ENCODE results near the gene SETBP1. TPM values are rescaled to one million over a fixed set of nuclear protein-coding genes. Genes with fewer than 3 reads are reported as not detected.

Gene SETBP1
- total and polyA plus RNA-seq, 4 donors, result 23.1 to 39.8 (median 27.8) TPM

GRCh38 chr18:44823286-44823685 lies 142.6 kb downstream of the SETBP1 start:
- H3K4me1 ChIP-seq (ENCODE audit: control insufficient read depth, insufficient read depth, low read length), result peaks cover 8% of the 10 kb centered on the region

DNA sequence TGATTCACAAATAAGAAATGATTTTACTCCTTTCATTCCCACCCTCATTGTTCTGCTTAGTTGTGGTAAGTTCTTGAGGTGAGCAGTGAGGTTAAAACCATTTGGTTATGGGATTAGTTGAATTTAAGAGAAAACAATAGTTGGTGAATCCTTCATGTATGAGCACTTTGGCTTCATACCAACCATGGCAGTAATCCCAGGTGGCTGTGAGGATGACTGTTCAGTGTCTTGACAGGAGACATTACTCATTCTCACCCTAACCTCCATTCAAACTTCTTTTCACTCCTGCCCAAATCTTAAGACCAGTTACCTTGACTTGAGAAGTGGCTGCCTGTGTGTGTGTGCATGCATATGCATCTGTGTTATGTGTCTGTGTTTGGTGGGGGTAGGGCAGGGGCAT lies 143.1 kb downstream of the SETBP1 start:
- no peaks in the 10 kb centered on the region for H3K9me3 ChIP-seq (ENCODE audit: control insufficient read depth, insufficient read depth, low read length)
- H3K36me3 ChIP-seq (ENCODE audit: control insufficient read depth, insufficient read depth, low read length), result peaks cover 3% of the 10 kb centered on the region
- DNase-seq (ENCODE audit: low read depth in 4 of 6, low spot score in 6 of 6), result no peak
- no peak overlapping the region for H3K27ac ChIP-seq (ENCODE audit: low read depth, low read length)
- H3K4me3 ChIP-seq (ENCODE audit: low read depth, low read length), result no peak overlapping the region
- H3K4me1 ChIP-seq (ENCODE audit: control insufficient read depth, insufficient read depth, low read length), result peaks cover 8% of the 10 kb centered on the region
- H3K27me3 ChIP-seq (ENCODE audit: control insufficient read depth, insufficient read depth, low read length), result no peaks in the 10 kb centered on the region

More at GRCh38 chr18:44823286-44823685, 142.6 kb downstream of the SETBP1 start:
- Histone ChIP-seq H3K4me3 (ENCODE audit: low read depth, low read length) (no peak overlapping the region), H3K27ac (ENCODE audit: low read depth, low read length) (no peak overlapping the region), H3K36me3 (ENCODE audit: control insufficient read depth, insufficient read depth, low read length) (peaks cover 3% of the 10 kb centered on the region), H3K27me3 (ENCODE audit: control insufficient read depth, insufficient read depth, low read length) (no peaks in the 10 kb centered on the region), H3K9me3 (ENCODE audit: control insufficient read depth, insufficient read depth, low read length) (no peaks in the 10 kb centered on the region)
- DNase-seq (ENCODE audit: low read depth in 4 of 6, low spot score in 6 of 6), result no peak
- 46% methylated on average over 2 of the region's 3 CpGs for WGBS (ENCODE audit: insufficient coverage)

DNA sequence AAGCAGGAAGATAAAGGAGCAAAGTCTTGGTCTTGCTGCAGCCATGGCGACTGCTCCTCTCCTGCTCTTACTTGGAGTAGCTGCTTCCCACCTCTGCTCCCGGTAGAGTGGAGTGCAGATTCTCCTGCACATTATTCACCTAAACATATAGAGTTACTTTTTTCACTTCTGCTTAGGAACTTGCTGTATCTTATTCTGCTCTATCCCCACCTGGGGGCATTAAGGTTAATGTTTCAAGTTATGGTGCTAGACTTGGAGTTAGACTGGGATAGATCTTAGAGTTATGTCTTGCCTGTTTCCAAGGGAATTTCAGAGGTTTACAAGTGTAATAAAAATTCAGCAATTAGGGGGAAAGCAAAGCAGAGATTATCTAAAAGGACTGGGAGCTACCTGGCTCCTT lies 144.2 kb downstream of the SETBP1 start:
- H3K4me3 ChIP-seq (ENCODE audit: low read depth, low read length), result no peak overlapping the region
- H3K27me3 ChIP-seq (ENCODE audit: control insufficient read depth, insufficient read depth, low read length), result no peaks in the 10 kb centered on the region
- no CpG with 5 or more reads among the region's 2 CpGs for WGBS (ENCODE audit: insufficient coverage)
- no peak overlapping the region for H3K27ac ChIP-seq (ENCODE audit: low read depth, low read length)
- peaks cover 2% of the 10 kb centered on the region for H3K36me3 ChIP-seq (ENCODE audit: control insufficient read depth, insufficient read depth, low read length)
- H3K4me1 ChIP-seq (ENCODE audit: control insufficient read depth, insufficient read depth, low read length), result peaks cover 8% of the 10 kb centered on the region
- no peaks in the 10 kb centered on the region for H3K9me3 ChIP-seq (ENCODE audit: control insufficient read depth, insufficient read depth, low read length)
- DNase-seq (ENCODE audit: low read depth in 4 of 6, low spot score in 6 of 6), result no peak

GRCh38 chr18:44826418-44827259 lies 146.0 kb downstream of the SETBP1 start:
- peak overlapping the region; percentile 30 for H3K27ac ChIP-seq (ENCODE audit: low read depth, low read length)
- H3K4me3 ChIP-seq (ENCODE audit: low read depth, low read length), result no peak overlapping the region
- no peaks in the 10 kb centered on the region for H3K36me3 ChIP-seq (ENCODE audit: control insufficient read depth, insufficient read depth, low read length)
- H3K4me1 ChIP-seq (ENCODE audit: control insufficient read depth, insufficient read depth, low read length), result peaks cover 8% of the 10 kb centered on the region
- no peaks in the 10 kb centered on the region for H3K9me3 ChIP-seq (ENCODE audit: control insufficient read depth, insufficient read depth, low read length)
- H3K27me3 ChIP-seq (ENCODE audit: control insufficient read depth, insufficient read depth, low read length), result no peaks in the 10 kb centered on the region
- DNase-seq (ENCODE audit: low read depth in 4 of 6, low spot score in 6 of 6), result peak; percentile 77 to 97 (median 86)
- whole genome bisulfite sequencing (ENCODE audit: insufficient coverage), result 8% methylated on average over 2 of the region's 5 CpGs

DNA sequence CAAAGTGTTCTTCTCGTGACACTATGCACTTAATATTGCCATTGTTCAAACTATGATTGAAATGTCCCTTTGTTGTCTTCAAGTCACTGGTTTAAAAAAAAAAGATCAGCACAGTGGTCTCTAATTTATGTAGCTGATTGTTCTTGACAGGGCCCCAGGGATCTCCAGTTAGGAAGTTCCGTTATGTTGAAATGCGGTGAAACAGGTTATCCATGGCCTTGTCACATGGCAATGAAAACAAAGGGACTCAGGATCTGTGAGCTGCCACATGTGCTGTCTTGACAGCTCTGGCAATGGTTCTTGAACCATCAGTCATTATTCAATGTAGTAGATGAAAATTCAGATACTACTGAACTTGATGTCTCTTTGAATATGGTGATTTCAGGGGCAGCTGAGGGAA lies 147.4 kb downstream of the SETBP1 start:
- no peak overlapping the region for H3K4me3 ChIP-seq (ENCODE audit: low read depth, low read length)
- peaks cover 15% of the 10 kb centered on the region for H3K4me1 ChIP-seq (ENCODE audit: control insufficient read depth, insufficient read depth, low read length)
- 67% methylated on average over 2 of the region's 3 CpGs for WGBS (ENCODE audit: insufficient coverage)
- H3K9me3 ChIP-seq (ENCODE audit: control insufficient read depth, insufficient read depth, low read length), result no peaks in the 10 kb centered on the region
- no peak overlapping the region for H3K27ac ChIP-seq (ENCODE audit: low read depth, low read length)
- no peak for DNase-seq (ENCODE audit: low read depth in 4 of 6, low spot score in 6 of 6)
- H3K27me3 ChIP-seq (ENCODE audit: control insufficient read depth, insufficient read depth, low read length), result no peaks in the 10 kb centered on the region
- no peaks in the 10 kb centered on the region for H3K36me3 ChIP-seq (ENCODE audit: control insufficient read depth, insufficient read depth, low read length)

- H3K27me3 ChIP-seq (ENCODE audit: control insufficient read depth, insufficient read depth, low read length), result no peaks in the 10 kb centered on the region
- no peak overlapping the region for H3K27ac ChIP-seq (ENCODE audit: low read depth, low read length)
- H3K4me3 ChIP-seq (ENCODE audit: low read depth, low read length), result no peak overlapping the region
- peaks cover 20% of the 10 kb centered on the region for H3K4me1 ChIP-seq (ENCODE audit: control insufficient read depth, insufficient read depth, low read length)
- no peaks in the 10 kb centered on the region for H3K9me3 ChIP-seq (ENCODE audit: control insufficient read depth, insufficient read depth, low read length)
- DNase-seq (ENCODE audit: low read depth in 4 of 6, low spot score in 6 of 6), result peak in 1 of 6 donors; percentile 60
- no peaks in the 10 kb centered on the region for H3K36me3 ChIP-seq (ENCODE audit: control insufficient read depth, insufficient read depth, low read length)
- no CpG with 5 or more reads among the region's 1 CpG for WGBS (ENCODE audit: insufficient coverage)
Observed at GRCh38 chr18:44830581-44830980, 149.9 kb downstream of the SETBP1 start.

- no peak overlapping the region for H3K27ac ChIP-seq (ENCODE audit: low read depth, low read length)
- H3K9me3 ChIP-seq (ENCODE audit: control insufficient read depth, insufficient read depth, low read length), result no peaks in the 10 kb centered on the region
- peaks cover 21% of the 10 kb centered on the region for H3K4me1 ChIP-seq (ENCODE audit: control insufficient read depth, insufficient read depth, low read length)
- no peak overlapping the region for H3K4me3 ChIP-seq (ENCODE audit: low read depth, low read length)
- H3K36me3 ChIP-seq (ENCODE audit: control insufficient read depth, insufficient read depth, low read length), result no peaks in the 10 kb centered on the region
- WGBS (ENCODE audit: insufficient coverage), result no CpG with 5 or more reads among the region's 2 CpGs
- no peak for DNase-seq (ENCODE audit: low read depth in 4 of 6, low spot score in 6 of 6)
- no peaks in the 10 kb centered on the region for H3K27me3 ChIP-seq (ENCODE audit: control insufficient read depth, insufficient read depth, low read length)
Observed at GRCh38 chr18:44833786-44834185, 153.1 kb downstream of the SETBP1 start.

- Histone ChIP-seq H3K4me3 (ENCODE audit: low read depth, low read length) (no peak overlapping the region), H3K9me3 (ENCODE audit: control insufficient read depth, insufficient read depth, low read length) (no peaks in the 10 kb centered on the region), H3K27me3 (ENCODE audit: control insufficient read depth, insufficient read depth, low read length) (no peaks in the 10 kb centered on the region), H3K4me1 (ENCODE audit: control insufficient read depth, insufficient read depth, low read length) (peaks cover 26% of the 10 kb centered on the region), H3K27ac (ENCODE audit: low read depth, low read length) (peak overlapping the region; percentile 55), H3K36me3 (ENCODE audit: control insufficient read depth, insufficient read depth, low read length) (no peaks in the 10 kb centered on the region)
- DNase-seq (ENCODE audit: low read depth in 4 of 6, low spot score in 6 of 6), result no peak
- WGBS (ENCODE audit: insufficient coverage), result 73% methylated on average over 3 of the region's 5 CpGs
Observed at GRCh38 chr18:44834867-44835469, 154.3 kb downstream of the SETBP1 start.

GRCh38 chr18:44835703-44836102 lies 155.0 kb downstream of the SETBP1 start:
- Histone ChIP-seq H3K4me1 (ENCODE audit: control insufficient read depth, insufficient read depth, low read length) (peaks cover 29% of the 10 kb centered on the region), H3K36me3 (ENCODE audit: control insufficient read depth, insufficient read depth, low read length) (no peaks in the 10 kb centered on the region), H3K27me3 (ENCODE audit: control insufficient read depth, insufficient read depth, low read length) (no peaks in the 10 kb centered on the region), H3K9me3 (ENCODE audit: control insufficient read depth, insufficient read depth, low read length) (no peaks in the 10 kb centered on the region), H3K27ac (ENCODE audit: low read depth, low read length) (peak overlapping the region; percentile 55), H3K4me3 (ENCODE audit: low read depth, low read length) (no peak overlapping the region)
- peak in 5 of 6 donors; percentile 32 to 87 (median 46) for DNase-seq (ENCODE audit: low read depth in 4 of 6, low spot score in 6 of 6)
- no CpG with 5 or more reads among the region's 6 CpGs for WGBS (ENCODE audit: insufficient coverage)

- WGBS (ENCODE audit: insufficient coverage), result 61% methylated on average over 2 of the region's 2 CpGs
- H3K4me3 ChIP-seq (ENCODE audit: low read depth, low read length), result no peak overlapping the region
- H3K9me3 ChIP-seq (ENCODE audit: control insufficient read depth, insufficient read depth, low read length), result no peaks in the 10 kb centered on the region
- DNase-seq (ENCODE audit: low read depth in 4 of 6, low spot score in 6 of 6), result no peak
- H3K27me3 ChIP-seq (ENCODE audit: control insufficient read depth, insufficient read depth, low read length), result no peaks in the 10 kb centered on the region
- H3K27ac ChIP-seq (ENCODE audit: low read depth, low read length), result peak overlapping the region; percentile 55
- no peaks in the 10 kb centered on the region for H3K36me3 ChIP-seq (ENCODE audit: control insufficient read depth, insufficient read depth, low read length)
- H3K4me1 ChIP-seq (ENCODE audit: control insufficient read depth, insufficient read depth, low read length), result peaks cover 29% of the 10 kb centered on the region
Observed at GRCh38 chr18:44836263-44836662, 155.6 kb downstream of the SETBP1 start.

All from spinal cord (tissue), 10 donors.